Adrenal gland (tissue), 12 donors: ENCODE data around the gene TUBGCP6. TPM values are rescaled to one million over a fixed set of nuclear protein-coding genes. Genes with fewer than 3 reads are reported as not detected.

Experiments used
- DNase-seq, 7 donors: peaks; one replicate each; pipeline ENCODE4 v3.0.0-alpha.2; 2019 to 2020
- H3K27ac ChIP-seq, 5 donors: fragments of 200-600 bp; sonication (generic) in 4 of 5; 1 replicate in 3 of 5; 2 replicates in 2 of 5; pipeline versions ENCODE4 v1.5.1 to v1.8.0; 2016 to 2020; ENCODE audit warnings: mild to moderate bottlenecking in 1 of 5
- H3K27me3 ChIP-seq: fragments of 200-600 bp; 2 replicates; pipeline ENCODE4 v1.8.0; 2021
- H3K36me3 ChIP-seq, 2 donors: fragments of 200-600 bp; replicated peaks in 1 of 2; 1 replicate in 1 of 2; 2 replicates in 1 of 2; pipeline versions ENCODE4 v1.5.1 to v1.8.0; 2018 to 2022
- H3K4me1 ChIP-seq, 2 donors: fragments of 200-600 bp; replicated peaks in 1 of 2; 1 replicate in 1 of 2; 2 replicates in 1 of 2; pipeline versions ENCODE4 v1.5.1 to v1.8.0; 2018 to 2021
- H3K4me3 ChIP-seq, 4 donors: fragments of 200-600 bp; sonication (generic) in 3 of 4; one replicate each; pipeline ENCODE4 v1.5.1; 2016 to 2018
- H3K9me3 ChIP-seq, 3 donors: fragments of 200-600 bp; sonication (generic) in 1 of 3; replicated peaks in 1 of 3; 1 replicate in 2 of 3; 2 replicates in 1 of 3; pipeline versions ENCODE4 v1.5.1 to v1.8.0; 2016 to 2021
- POLR2A ChIP-seq, 2 donors: fragments of 450-650 bp; IDR thresholded peaks; one replicate each; pipeline ENCODE4 v1.6.1; 2017; ENCODE audit warnings: antibody characterized with exemption in 2 of 2, mild to moderate bottlenecking in 2 of 2, moderate library complexity in 1 of 2
- WGBS, 4 donors: extraction: QIAGEN DNeasy Blood & Tissue Kit in 2 of 4; methylation state at CpG; one replicate each; pipeline versions ENCODE4 v1.1.5 to v1.1.7; 2013 to 2017; 5-methylcytosine and 5-hydroxymethylcytosine counted together
- intact Hi-C, 2 donors: fragments of 100-400 bp; cut with DNase I; formaldehyde crosslinking; loops; one replicate each; pipeline versions ENCODE4 v1.14.1 to v1.15.0; 2022 to 2023
- polyA plus RNA-seq, 3 donors: library from polyadenylated mRNA; stranded (reverse); fragments of 200-250 nt in 2 of 3; fragments of 350-450 nt in 1 of 3; fragmentation: Illumina TruSeq in 1 of 3; extraction: RNeasy Lipid Tissue Mini Kit (QIAGEN cat#74804) in 1 of 3; gene quantifications; one replicate each; pipeline ENCODE4 v1.2.3, GENCODE V29; 2013 to 2014
- total RNA-seq, 9 donors: library from RNA; depleted of rRNA in 4 of 9; stranded (reverse); fragments of >200 nt in 4 of 9; fragments of 120-200 nt in 1 of 9; fragmentation: NEBNext Ultra II Directional in 1 of 9; extraction: Animal tissue kit (Norgen Biotek cat#: 25700) in 1 of 9; gene quantifications; one replicate each; pipeline versions ENCODE4 v1.1.0 to v1.2.4, GENCODE V29; 2013 to 2023
- TF ChIP-seq, protein P1 (sequence below), 6 experiments: fragments of 450-650 bp in 4 of 6; fragments of 200-600 bp in 2 of 6; sonication (generic) in 1 of 6; IDR thresholded peaks; 1 replicate in 5 of 6; 2 replicates in 1 of 6; pipeline versions ENCODE4 v1.5.1 to v1.8.0; 2016 to 2021; ENCODE audit warnings: antibody characterized with exemption in 6 of 6, mild to moderate bottlenecking in 2 of 6, moderate library complexity in 1 of 6
- donor health status: healthy with polysubstance abuse.
- donor health status: Bipolar disorder and iron deficiency.
- donor health status: DM: yes; HTN: yes; CAD: no.
- donor health status: DM: no; HTN: no; CAD: no.
- donor health status: DM: no; HTN: no; CAD: no.
- donor health status: DM: yes; HTN: yes; CAD: no.

TUBGCP6 gene
- total and polyA plus RNA-seq, 12 donors = 8.3 to 171 (median 47.4) TPM

DNA sequence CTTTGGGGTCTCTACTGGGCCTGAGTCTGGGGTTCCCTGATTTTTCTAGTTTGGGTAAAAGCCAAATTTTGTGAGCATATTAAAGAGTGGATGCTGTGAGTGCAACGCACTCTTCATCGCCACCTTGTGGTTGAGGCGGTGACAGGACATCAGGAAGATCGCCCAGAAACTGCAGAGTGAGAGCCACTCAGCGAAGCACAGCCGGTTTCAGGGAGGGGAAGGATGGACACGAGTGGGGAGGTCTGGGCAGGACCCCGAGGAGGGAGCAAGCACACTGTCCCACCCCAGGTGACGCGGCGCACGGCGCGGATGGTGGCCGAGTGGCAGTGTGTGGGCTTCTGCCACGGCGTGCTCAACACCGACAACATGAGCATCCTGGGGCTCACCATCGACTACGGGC, 34.9 kb downstream of the TUBGCP6 start:
- peaks cover 0 to 9% of the 10 kb centered on the region in 2 donors for H3K4me1 ChIP-seq
- H3K4me3 ChIP-seq = no peak overlapping the region
- H3K9me3 ChIP-seq = no peaks in the 10 kb centered on the region
- DNase-seq = peak; percentile 61 to 92 (median 80)
- 45 to 58% (median 56%) methylated on average over 19 to 20 of the region's 20 CpGs for WGBS, 4 donors
- H3K36me3 ChIP-seq = peaks cover 0 to 71% of the 10 kb centered on the region in 2 donors
- TF ChIP-seq POLR2A (IDR thresholded peaks at IDR 0.05) = no peak
- TF ChIP-seq, protein P1, sequence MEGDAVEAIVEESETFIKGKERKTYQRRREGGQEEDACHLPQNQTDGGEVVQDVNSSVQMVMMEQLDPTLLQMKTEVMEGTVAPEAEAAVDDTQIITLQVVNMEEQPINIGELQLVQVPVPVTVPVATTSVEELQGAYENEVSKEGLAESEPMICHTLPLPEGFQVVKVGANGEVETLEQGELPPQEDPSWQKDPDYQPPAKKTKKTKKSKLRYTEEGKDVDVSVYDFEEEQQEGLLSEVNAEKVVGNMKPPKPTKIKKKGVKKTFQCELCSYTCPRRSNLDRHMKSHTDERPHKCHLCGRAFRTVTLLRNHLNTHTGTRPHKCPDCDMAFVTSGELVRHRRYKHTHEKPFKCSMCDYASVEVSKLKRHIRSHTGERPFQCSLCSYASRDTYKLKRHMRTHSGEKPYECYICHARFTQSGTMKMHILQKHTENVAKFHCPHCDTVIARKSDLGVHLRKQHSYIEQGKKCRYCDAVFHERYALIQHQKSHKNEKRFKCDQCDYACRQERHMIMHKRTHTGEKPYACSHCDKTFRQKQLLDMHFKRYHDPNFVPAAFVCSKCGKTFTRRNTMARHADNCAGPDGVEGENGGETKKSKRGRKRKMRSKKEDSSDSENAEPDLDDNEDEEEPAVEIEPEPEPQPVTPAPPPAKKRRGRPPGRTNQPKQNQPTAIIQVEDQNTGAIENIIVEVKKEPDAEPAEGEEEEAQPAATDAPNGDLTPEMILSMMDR (IDR thresholded peaks at IDR 0.05) = peak; percentile 74 to 88 (median 84)
- intact Hi-C loops = loop anchor here (2.0 to 5.0 kb wide), 2 partner anchors 58 to 63 kb away; no protein-coding TSS in a partner anchor
- no peaks in the 10 kb centered on the region for H3K27me3 ChIP-seq
- peak overlapping the region in 1 of 5 donors; percentile 14 for H3K27ac ChIP-seq

DNA sequence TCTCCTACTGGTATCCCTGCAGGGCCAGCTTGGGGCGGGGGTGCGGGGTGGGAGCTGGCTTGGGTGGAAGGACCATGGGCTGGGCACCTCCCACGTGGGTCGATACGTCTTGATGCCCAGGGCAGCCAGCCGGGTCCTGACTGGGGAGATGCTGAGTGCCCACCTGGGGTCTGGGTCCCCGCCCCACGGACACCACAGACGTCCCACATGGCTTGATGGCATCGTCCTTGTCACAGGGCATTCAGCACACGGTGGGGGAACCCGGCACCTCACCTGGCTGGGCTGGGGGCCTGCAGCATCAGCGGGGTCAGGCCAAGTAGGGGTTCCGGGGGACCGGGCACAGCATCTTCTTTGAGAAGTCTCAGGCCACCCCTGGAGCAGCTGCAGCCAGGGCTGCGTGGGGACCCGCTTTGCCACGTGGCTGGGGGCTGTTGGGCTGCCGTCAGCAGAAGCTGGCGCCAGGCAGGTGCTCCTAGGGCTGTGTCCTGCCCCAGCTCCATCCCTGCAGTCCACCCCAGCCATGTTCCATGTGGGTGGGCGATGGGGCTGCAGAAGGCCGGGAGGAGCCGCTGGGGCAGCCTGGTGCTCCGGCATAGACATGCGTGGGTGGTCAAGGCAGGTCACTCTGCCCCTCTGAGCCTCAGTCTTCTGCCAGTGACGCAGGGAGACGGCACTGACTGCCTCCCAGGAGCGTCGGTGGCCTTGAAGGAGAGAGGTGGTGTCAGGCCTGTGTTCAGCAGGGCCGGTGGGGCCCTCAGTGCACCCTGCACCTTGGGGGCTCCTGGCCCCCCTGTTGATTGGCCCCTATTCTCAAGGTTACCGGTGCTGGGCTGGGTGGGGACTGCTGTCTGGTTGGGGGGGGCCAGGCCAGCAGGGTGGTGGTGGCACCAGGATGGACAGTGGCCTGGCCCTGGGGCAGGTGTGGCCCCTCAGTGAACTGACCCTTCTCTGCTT, 35.6 kb downstream of the TUBGCP6 start:
- intact Hi-C loops = loop anchor here in 1 of 2 donors (5.0 kb wide), 1 partner anchor 57 kb away; no protein-coding TSS in a partner anchor
- Histone ChIP-seq H3K4me3 (no peak overlapping the region), H3K4me1 (peaks cover 0 to 9% of the 10 kb centered on the region in 2 donors), H3K36me3 (peaks cover 0 to 66% of the 10 kb centered on the region in 2 donors), H3K9me3 (no peaks in the 10 kb centered on the region), H3K27me3 (no peaks in the 10 kb centered on the region), H3K27ac (peak overlapping the region in 2 of 5 donors; percentile 14 to 16)
- no peak for TF ChIP-seq POLR2A (IDR thresholded peaks at IDR 0.05)
- TF ChIP-seq, protein P1 (IDR thresholded peaks at IDR 0.05) = no peak
- WGBS, 4 donors = 59 to 77% (median 68%) methylated on average over 18 to 31 of the region's 31 CpGs
- peak in 4 of 7 donors; percentile 30 to 52 (median 44) for DNase-seq

DNA sequence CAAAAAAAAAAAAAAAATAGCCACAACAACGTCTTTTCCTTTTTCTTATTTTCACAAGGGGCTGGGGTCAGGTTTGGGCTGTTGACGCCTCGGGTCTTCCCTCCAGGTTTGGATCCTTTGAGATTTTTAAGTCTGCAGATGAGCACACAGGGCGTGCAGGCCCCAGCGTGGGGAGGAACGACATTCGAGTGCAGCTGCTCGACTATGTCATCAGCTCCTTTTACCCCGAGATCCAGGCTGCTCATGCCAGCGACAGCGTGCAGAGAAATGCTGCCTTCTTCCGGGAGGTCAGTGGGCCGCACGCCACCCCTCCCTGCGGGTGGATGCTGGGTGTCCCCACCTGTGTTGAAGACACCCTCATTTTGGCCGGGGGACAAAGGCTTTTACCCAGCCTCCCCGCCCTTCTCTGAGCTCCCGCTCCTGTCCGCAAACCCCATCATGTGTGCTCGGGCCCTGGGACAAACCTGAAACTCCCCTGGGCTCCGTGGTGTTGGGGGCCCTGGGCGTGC, 36.3 kb downstream of the TUBGCP6 start:
- no peak for DNase-seq
- peaks cover 0 to 9% of the 10 kb centered on the region in 2 donors for H3K4me1 ChIP-seq
- WGBS, 4 donors = 87 to 92% (median 89%) methylated on average over 18 to 22 of the region's 22 CpGs
- H3K36me3 ChIP-seq = peaks cover 0 to 59% of the 10 kb centered on the region in 2 donors
- H3K9me3 ChIP-seq = no peaks in the 10 kb centered on the region
- intact Hi-C loops = loop anchor here in 1 of 2 donors (5.0 kb wide), 1 partner anchor 56 kb away; no protein-coding TSS in a partner anchor
- TF ChIP-seq, protein P1 (IDR thresholded peaks at IDR 0.05) = no peak
- no peak for TF ChIP-seq POLR2A (IDR thresholded peaks at IDR 0.05)
- no peaks in the 10 kb centered on the region for H3K27me3 ChIP-seq
- no peak overlapping the region for H3K27ac ChIP-seq
- H3K4me3 ChIP-seq = no peak overlapping the region
